Right lobe of liver (tissue), 6 donors: ENCODE data around the gene FOXN4. TPM values are rescaled to one million over a fixed set of nuclear protein-coding genes. Genes with fewer than 3 reads are reported as not detected.
A peak's percentile ranks its signal among the peaks of the same experiment; 100 is the strongest.

Source experiments
- ATAC-seq, 4 donors: fragments of 200-7000 bp; cut with Tn5 transposase; one replicate each; pipeline ENCODE4 v1.9.1; 2020; ENCODE audit warnings: mild to moderate bottlenecking in 4 of 4, moderate library complexity in 4 of 4
- DNase-seq, 3 donors: peaks; one replicate each; pipeline ENCODE4 v3.0.0-alpha.2; 2020
- H3K27ac ChIP-seq, 3 donors: fragments of 200-600 bp; one replicate each; pipeline ENCODE4 v1.8.0; 2022
- H3K27me3 ChIP-seq, 2 donors: fragments of 200-600 bp; one replicate each; pipeline ENCODE4 v1.8.0; 2022
- H3K36me3 ChIP-seq, 4 donors: fragments of 200-600 bp; sonication (generic) in 1 of 4; one replicate each; pipeline versions ENCODE4 v1.5.1 to v1.8.0; 2017 to 2022; ENCODE audit warnings: control low read depth in 1 of 4
- H3K4me1 ChIP-seq, 4 donors: fragments of 200-600 bp; sonication (generic) in 1 of 4; one replicate each; pipeline versions ENCODE4 v1.5.1 to v1.8.0; 2017 to 2022; ENCODE audit warnings: control low read depth in 1 of 4
- H3K4me3 ChIP-seq, 3 donors: fragments of 200-600 bp; one replicate each; pipeline ENCODE4 v1.8.0; 2022
- H3K9me3 ChIP-seq, 4 donors: fragments of 200-600 bp; sonication (generic) in 1 of 4; one replicate each; pipeline versions ENCODE4 v1.5.1 to v1.8.0; 2017 to 2022; ENCODE audit warnings: control low read depth in 1 of 4
- POLR2A ChIP-seq: fragments of 450-650 bp; IDR thresholded peaks from one replicate; pipeline ENCODE4 v1.6.1; 2017; ENCODE audit warnings: antibody characterized with exemption, mild to moderate bottlenecking
- WGBS: methylation state at CpG from one replicate; pipeline ENCODE4 v1.1.6; 2018; ENCODE audit warnings: low coverage, low lambda C conversion rate; ENCODE audit not compliant: insufficient coverage; ENCODE audit errors: missing lambda C conversion rate; 5-methylcytosine and 5-hydroxymethylcytosine counted together
- intact Hi-C, 2 donors: fragments of 100-400 bp; cut with DNase I; formaldehyde crosslinking; loops; one replicate each; pipeline versions ENCODE4 v1.11.2 to v1.14.1; 2022
- total RNA-seq, 6 experiments: library from RNA; depleted of rRNA in 2 of 6; stranded (reverse); fragments of >200 nt in 2 of 6; fragmentation: NEBNext Ultra II Directional in 3 of 6; extraction: Animal tissue kit (Norgen Biotek cat#: 25700) in 3 of 6; gene quantifications; one replicate each; pipeline versions ENCODE4 v1.1.0 to v1.2.4, GENCODE V29; 2016 to 2023
- TF ChIP-seq, protein P1 (sequence below), 4 donors: fragments of 200-600 bp in 3 of 4; fragments of 450-650 bp in 1 of 4; IDR thresholded peaks; one replicate each; pipeline versions ENCODE4 v1.5.1 to v1.8.0; 2016 to 2022; ENCODE audit warnings: antibody characterized with exemption in 4 of 4, mild to moderate bottlenecking in 2 of 4
- donor health status: DM: no; HTN: yes; CAD: no.
- donor health status: DM: no; HTN: no; CAD: no.
- donor health status: DM: no; HTN: no; CAD: no.
- donor health status: DM: no; HTN: yes; CAD: no.
- donor health status: DM: no; HTN: yes; CAD: no.

FOXN4 gene
- total RNA-seq, 6 experiments from 2014 or later: 0.06 to 0.86 (median 0.15) TPM; not detected in 2

DNA sequence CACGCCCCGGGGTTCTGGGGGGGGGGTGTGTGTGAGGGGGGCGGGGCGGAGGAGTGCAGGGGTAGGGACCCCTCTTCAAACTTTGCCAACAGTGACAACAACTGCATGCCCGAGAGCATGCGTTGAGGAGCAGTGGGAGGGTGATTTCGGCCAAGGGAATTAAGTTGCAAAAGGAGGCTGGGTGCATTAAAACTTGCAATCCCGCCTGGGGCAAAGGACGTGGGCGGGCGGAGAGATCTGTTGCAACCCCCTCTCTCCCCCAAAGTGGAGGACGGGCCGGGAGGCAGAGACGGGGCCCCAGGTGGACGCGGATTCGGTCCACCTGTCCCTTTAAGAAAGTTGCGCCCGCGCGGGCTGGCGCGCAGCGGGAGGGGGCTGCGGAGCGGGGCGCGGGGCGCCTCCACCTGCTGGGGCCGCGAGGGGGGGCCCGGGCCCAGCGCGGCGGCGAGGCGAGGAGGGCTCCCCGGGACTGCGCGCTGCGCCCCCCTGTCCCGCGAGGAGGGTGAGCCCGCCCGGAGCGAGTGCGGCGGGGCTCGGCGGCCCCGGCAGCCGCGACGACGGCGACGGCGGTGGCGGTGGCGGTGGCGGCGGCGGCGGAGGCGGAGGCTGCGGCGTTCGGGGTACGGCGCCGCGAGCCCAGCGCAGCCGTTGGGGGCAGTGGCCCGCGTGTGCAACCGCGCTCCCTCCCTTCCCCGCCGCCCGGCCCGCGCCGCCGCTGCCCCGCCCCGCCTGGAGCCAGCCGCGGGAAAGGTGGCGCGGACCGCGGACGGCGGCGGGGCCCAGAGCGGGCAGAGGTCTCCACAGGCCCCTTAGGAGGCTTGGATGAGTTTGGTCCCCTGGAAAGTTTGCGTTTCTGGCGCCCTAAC, 530 bp upstream of the FOXN4 start:
- no peak for DNase-seq
- peak; percentile 36 to 65 (median 64) for ATAC-seq
- TF ChIP-seq, protein P1, sequence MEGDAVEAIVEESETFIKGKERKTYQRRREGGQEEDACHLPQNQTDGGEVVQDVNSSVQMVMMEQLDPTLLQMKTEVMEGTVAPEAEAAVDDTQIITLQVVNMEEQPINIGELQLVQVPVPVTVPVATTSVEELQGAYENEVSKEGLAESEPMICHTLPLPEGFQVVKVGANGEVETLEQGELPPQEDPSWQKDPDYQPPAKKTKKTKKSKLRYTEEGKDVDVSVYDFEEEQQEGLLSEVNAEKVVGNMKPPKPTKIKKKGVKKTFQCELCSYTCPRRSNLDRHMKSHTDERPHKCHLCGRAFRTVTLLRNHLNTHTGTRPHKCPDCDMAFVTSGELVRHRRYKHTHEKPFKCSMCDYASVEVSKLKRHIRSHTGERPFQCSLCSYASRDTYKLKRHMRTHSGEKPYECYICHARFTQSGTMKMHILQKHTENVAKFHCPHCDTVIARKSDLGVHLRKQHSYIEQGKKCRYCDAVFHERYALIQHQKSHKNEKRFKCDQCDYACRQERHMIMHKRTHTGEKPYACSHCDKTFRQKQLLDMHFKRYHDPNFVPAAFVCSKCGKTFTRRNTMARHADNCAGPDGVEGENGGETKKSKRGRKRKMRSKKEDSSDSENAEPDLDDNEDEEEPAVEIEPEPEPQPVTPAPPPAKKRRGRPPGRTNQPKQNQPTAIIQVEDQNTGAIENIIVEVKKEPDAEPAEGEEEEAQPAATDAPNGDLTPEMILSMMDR (IDR thresholded peaks at IDR 0.05): no peak
- TF ChIP-seq POLR2A: no peak
- no peaks in the 10 kb centered on the region for H3K27me3 ChIP-seq
- intact Hi-C loops: no loop called here
- H3K36me3 ChIP-seq: no peaks in the 10 kb centered on the region
- WGBS: 0% methylated on average over 15 of the region's 99 CpGs
- H3K4me3 ChIP-seq: peak overlapping the region; percentile 16 to 45 (median 31)
- H3K9me3 ChIP-seq: no peaks in the 10 kb centered on the region
- peaks cover 0 to 13% (median under 1%) of the 10 kb centered on the region in 4 donors for H3K4me1 ChIP-seq
- H3K27ac ChIP-seq: no peak overlapping the region

DNA sequence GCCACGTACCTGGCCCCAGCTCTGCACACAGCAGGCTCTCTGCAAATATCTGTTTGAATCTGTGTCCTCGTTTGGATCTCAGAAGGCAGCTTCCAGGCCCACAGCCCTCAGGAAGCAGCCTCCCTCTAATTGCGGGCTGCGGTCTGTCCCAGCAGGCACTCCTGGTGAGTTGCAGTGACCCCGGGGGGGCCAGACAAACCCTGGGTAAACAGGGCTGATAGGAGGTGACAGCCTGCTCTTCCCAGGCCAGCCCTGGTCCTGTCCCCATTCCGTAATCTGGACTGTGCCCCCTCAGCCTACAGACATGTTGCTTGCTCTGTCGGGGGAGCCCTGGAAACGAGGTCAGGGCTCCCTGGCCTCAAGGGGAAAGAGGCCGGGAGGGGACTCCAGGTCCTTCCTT, 2.0 kb downstream of the FOXN4 start:
- 17% methylated on average over 1 of the region's 9 CpGs for WGBS
- DNase-seq: no peak
- Histone ChIP-seq H3K27me3 (no peaks in the 10 kb centered on the region), H3K9me3 (no peaks in the 10 kb centered on the region), H3K27ac (no peak overlapping the region), H3K4me1 (peaks cover 0 to 23% (median under 1%) of the 10 kb centered on the region in 4 donors), H3K4me3 (no peak overlapping the region), H3K36me3 (no peaks in the 10 kb centered on the region)
- TF ChIP-seq POLR2A: no peak
- TF ChIP-seq, protein P1 (IDR thresholded peaks at IDR 0.05): no peak
- peak; percentile 24 to 39 (median 32) for ATAC-seq
- intact Hi-C loops: no loop called here

DNA sequence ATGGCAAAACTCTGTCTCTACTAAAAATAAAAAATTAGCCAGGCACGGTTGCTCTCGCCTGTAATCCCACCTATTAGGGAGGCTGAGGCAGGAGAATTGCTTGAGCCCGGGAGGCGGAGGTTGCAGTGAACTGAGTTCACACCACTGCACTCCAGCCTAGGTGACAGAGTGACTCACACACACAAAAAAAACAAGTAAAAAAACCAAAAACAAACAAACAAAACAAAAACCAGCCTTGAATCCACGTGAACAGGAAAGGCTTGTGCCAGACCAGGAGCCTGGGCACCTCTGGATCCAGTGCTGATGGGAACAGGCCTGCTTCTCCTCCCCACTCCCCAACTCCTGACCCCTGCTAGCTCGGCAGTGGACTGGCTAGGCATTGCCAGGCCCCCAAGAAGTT, 3.5 kb downstream of the FOXN4 start:
- ATAC-seq (peak in 2 of 4 donors; percentile 9 to 33), DNase-seq (no peak)
- Histone ChIP-seq H3K27ac (no peak overlapping the region), H3K4me1 (peaks cover 0 to 23% (median under 1%) of the 10 kb centered on the region in 4 donors), H3K4me3 (no peak overlapping the region), H3K27me3 (no peaks in the 10 kb centered on the region), H3K9me3 (no peaks in the 10 kb centered on the region), H3K36me3 (no peaks in the 10 kb centered on the region)
- 27% methylated on average over 4 of the region's 6 CpGs for WGBS
- no peak for TF ChIP-seq POLR2A
- TF ChIP-seq, protein P1 (IDR thresholded peaks at IDR 0.05): no peak
- intact Hi-C loops: no loop called here

DNA sequence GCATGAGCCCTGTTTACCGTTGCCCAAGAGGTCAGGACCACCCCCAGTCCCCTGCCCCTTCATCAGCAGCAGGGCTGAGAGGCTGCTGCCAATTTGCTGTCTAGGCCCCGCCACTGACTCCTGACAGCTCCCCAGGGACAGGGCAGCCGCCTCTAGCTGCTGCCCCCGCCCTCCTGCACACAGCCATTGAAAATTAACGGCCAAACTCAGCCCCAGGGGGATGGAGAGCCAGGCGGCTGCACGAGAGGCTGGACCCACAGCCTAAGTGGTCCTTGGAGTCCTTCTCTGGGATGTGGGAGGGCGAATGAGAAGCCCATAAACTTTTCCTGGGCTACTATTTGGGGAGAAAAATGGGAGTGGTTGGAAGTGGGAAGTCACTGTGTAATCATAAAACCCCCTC, 4.6 kb downstream of the FOXN4 start:
- no peaks in the 10 kb centered on the region for H3K27me3 ChIP-seq
- H3K27ac ChIP-seq: no peak overlapping the region
- H3K9me3 ChIP-seq: no peaks in the 10 kb centered on the region
- peaks cover 0 to 17% (median under 1%) of the 10 kb centered on the region in 4 donors for H3K4me1 ChIP-seq
- DNase-seq (no peak), ATAC-seq (no peak)
- no peaks in the 10 kb centered on the region for H3K36me3 ChIP-seq
- H3K4me3 ChIP-seq: no peak overlapping the region
- TF ChIP-seq POLR2A: no peak
- TF ChIP-seq, protein P1 (IDR thresholded peaks at IDR 0.05): no peak
- 60% methylated on average over 1 of the region's 8 CpGs for WGBS
- intact Hi-C loops: no loop called here
